Calu3 (cell line): ENCODE data around the gene RARA. TPM values are rescaled to one million over a fixed set of nuclear protein-coding genes. Genes with fewer than 3 reads are reported as not detected.

Experiments used
- BruUV-seq: library from RNA; stranded (reverse); fragments of 400-500 nt; replicated peaks from 2 replicates; lab custom pipeline; 2021; lab: Mats Ljungman, UMichigan
- CTCF ChIA-PET: fragments of 300-600 bp; sonication (Branson Sonifier 250); formaldehyde crosslinking; loops from one replicate; lab custom pipeline; 2022; ENCODE audit warnings: antibody characterized with exemption; lab: Charles Lee
- DNase-seq: peaks from one replicate; pipeline ENCODE4 v3.0.0; 2022
- H3K27ac Mint-ChIP-seq: one replicate; pipeline ENCODE4 v1.8.0; 2022; ENCODE audit warnings: mixed read lengths; ENCODE audit not compliant: unreplicated experiment
- H3K27me3 Mint-ChIP-seq: one replicate; pipeline ENCODE4 v1.8.0; 2022; ENCODE audit warnings: mixed read lengths; ENCODE audit not compliant: unreplicated experiment
- H3K36me3 Mint-ChIP-seq: one replicate; pipeline ENCODE4 v1.8.0; 2022; ENCODE audit warnings: mild to moderate bottlenecking, moderate library complexity, mixed read lengths; ENCODE audit not compliant: insufficient read depth, unreplicated experiment
- H3K4me1 Mint-ChIP-seq: one replicate; pipeline ENCODE4 v1.8.0; 2022; ENCODE audit warnings: mild to moderate bottlenecking, low read depth, mixed read lengths; ENCODE audit not compliant: unreplicated experiment
- H3K4me3 Mint-ChIP-seq: one replicate; pipeline ENCODE4 v1.8.0; 2022; ENCODE audit warnings: mild to moderate bottlenecking, low read depth, moderate library complexity, mixed read lengths; ENCODE audit not compliant: unreplicated experiment
- H3K9me3 Mint-ChIP-seq: one replicate; pipeline ENCODE4 v1.8.0; 2022; ENCODE audit warnings: low read depth, mixed read lengths; ENCODE audit not compliant: unreplicated experiment
- CTCF ChIP-seq: fragments of 200-600 bp; IDR thresholded peaks from one replicate; pipeline ENCODE4 v1.8.0; 2022; ENCODE audit warnings: antibody characterized with exemption; ENCODE audit not compliant: unreplicated experiment
- intact Hi-C: fragments of 100-400 bp; cut with micrococcal nuclease; formaldehyde crosslinking; loops from one replicate; pipeline ENCODE4 v1.10.0; 2022; ENCODE audit not compliant: unreplicated experiment
- total RNA-seq: library from RNA; stranded (reverse); gene quantifications from 2 replicates; pipeline ENCODE4 v1.2.3, GENCODE V29; 2022

RARA gene
- total RNA-seq, 1 experiment from 2014 or later, result 150 TPM

- DNase-seq, result no peak
- peak overlapping the region; percentile 89 for H3K4me3 Mint-ChIP-seq
- H3K9me3 Mint-ChIP-seq, result no peaks in the 10 kb centered on the region
- no TSS peak for BruUV-seq
- H3K27ac Mint-ChIP-seq, result peak overlapping the region; percentile 75
- no peak for TF ChIP-seq CTCF
- H3K36me3 Mint-ChIP-seq, result peaks cover 79% of the 10 kb centered on the region
- CTCF ChIA-PET, result interaction anchor here (0.6 to 37.0 kb wide), 31 partner anchors 12 to 1204 kb away, joined by 3 to 1520 read pairs (median 5); partner anchors contain the start of genes CDC6, GJD3, NR1D1 and RARA
- intact Hi-C loops, result loop anchor here (1.0 to 2.0 kb wide), 2 partner anchors 30 to 42 kb away; no protein-coding TSS in a partner anchor
- H3K27me3 Mint-ChIP-seq, result no peaks in the 10 kb centered on the region
- H3K4me1 Mint-ChIP-seq, result peaks cover 87% of the 10 kb centered on the region
Measured at GRCh38 chr17:40344421-40345160, 35.6 kb downstream of the RARA start.

- peak; percentile 99 for DNase-seq
- BruUV-seq, result no TSS peak
- Mint-ChIP-seq H3K27ac (peak overlapping the region; percentile 75), H3K4me3 (peak overlapping the region; percentile 89), H3K9me3 (no peaks in the 10 kb centered on the region), H3K36me3 (peaks cover 80% of the 10 kb centered on the region), H3K27me3 (no peaks in the 10 kb centered on the region), H3K4me1 (peaks cover 85% of the 10 kb centered on the region)
- intact Hi-C loops, result loop anchor here (1.0 to 2.0 kb wide), 2 partner anchors 31 to 43 kb away; no protein-coding TSS in a partner anchor
- CTCF ChIA-PET, result interaction anchor here (0.6 to 37.0 kb wide), 46 partner anchors 11 to 1203 kb away, joined by 3 to 1520 read pairs (median 4); partner anchors contain the start of genes CASC3, CDC6, GJD3 and NR1D1
- TF ChIP-seq CTCF, result no peak
Measured at GRCh38 chr17:40345161-40345993, 36.4 kb downstream of the RARA start.

- no TSS peak for BruUV-seq
- no peak for TF ChIP-seq CTCF
- DNase-seq, result no peak
- H3K27ac Mint-ChIP-seq, result peak overlapping the region; percentile 75
- peak overlapping the region; percentile 89 for H3K4me3 Mint-ChIP-seq
- H3K9me3 Mint-ChIP-seq, result no peaks in the 10 kb centered on the region
- CTCF ChIA-PET, result interaction anchor here (0.6 to 37.0 kb wide), 42 partner anchors 10 to 1202 kb away, joined by 3 to 1520 read pairs (median 4); partner anchors contain the start of genes CASC3, CDC6, GJD3 and NR1D1
- H3K4me1 Mint-ChIP-seq, result peaks cover 77% of the 10 kb centered on the region
- H3K27me3 Mint-ChIP-seq, result no peaks in the 10 kb centered on the region
- intact Hi-C loops, result loop anchor here (1.0 to 2.0 kb wide), 2 partner anchors 32 to 43 kb away; no protein-coding TSS in a partner anchor
- peaks cover 82% of the 10 kb centered on the region for H3K36me3 Mint-ChIP-seq
Measured at GRCh38 chr17:40345994-40346764, 37.2 kb downstream of the RARA start.
